Esophagus squamous epithelium (tissue), 4 donors: Measurements from ENCODE around the gene MIEN1.

Source experiments
- POLR2A ChIP-seq, 4 donors: fragments of 450-650 bp; IDR thresholded peaks; one replicate each; pipeline ENCODE4 v1.6.1; 2017; ENCODE audit warnings: antibody characterized with exemption in 4 of 4, mild to moderate bottlenecking in 4 of 4, moderate library complexity in 3 of 4
- TF ChIP-seq, protein P1 (sequence below), 6 experiments: fragments of 450-650 bp in 4 of 6; fragments of 200-600 bp in 2 of 6; sonication (generic) in 2 of 6; IDR thresholded peaks; one replicate each; pipeline ENCODE4 v1.5.1; 2016 to 2019; ENCODE audit warnings: antibody characterized with exemption in 6 of 6, mild to moderate bottlenecking in 4 of 6, moderate library complexity in 4 of 6

DNA sequence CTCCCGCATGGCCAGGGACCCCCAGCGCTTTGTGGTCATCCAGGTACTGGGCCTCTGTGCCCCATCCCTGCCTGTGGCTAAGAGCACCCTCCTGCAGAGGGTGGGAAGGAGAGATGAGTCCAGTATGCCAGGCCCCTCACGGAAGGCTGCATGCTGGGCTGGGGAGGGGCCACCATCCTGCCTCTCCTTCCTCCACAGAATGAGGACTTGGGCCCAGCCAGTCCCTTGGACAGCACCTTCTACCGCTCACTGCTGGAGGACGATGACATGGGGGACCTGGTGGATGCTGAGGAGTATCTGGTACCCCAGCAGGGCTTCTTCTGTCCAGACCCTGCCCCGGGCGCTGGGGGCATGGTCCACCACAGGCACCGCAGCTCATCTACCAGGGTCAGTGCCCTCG, 3.7 kb downstream of the MIEN1 start:
- TF ChIP-seq, protein P1, sequence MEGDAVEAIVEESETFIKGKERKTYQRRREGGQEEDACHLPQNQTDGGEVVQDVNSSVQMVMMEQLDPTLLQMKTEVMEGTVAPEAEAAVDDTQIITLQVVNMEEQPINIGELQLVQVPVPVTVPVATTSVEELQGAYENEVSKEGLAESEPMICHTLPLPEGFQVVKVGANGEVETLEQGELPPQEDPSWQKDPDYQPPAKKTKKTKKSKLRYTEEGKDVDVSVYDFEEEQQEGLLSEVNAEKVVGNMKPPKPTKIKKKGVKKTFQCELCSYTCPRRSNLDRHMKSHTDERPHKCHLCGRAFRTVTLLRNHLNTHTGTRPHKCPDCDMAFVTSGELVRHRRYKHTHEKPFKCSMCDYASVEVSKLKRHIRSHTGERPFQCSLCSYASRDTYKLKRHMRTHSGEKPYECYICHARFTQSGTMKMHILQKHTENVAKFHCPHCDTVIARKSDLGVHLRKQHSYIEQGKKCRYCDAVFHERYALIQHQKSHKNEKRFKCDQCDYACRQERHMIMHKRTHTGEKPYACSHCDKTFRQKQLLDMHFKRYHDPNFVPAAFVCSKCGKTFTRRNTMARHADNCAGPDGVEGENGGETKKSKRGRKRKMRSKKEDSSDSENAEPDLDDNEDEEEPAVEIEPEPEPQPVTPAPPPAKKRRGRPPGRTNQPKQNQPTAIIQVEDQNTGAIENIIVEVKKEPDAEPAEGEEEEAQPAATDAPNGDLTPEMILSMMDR (IDR thresholded peaks at IDR 0.05): no peak
- TF ChIP-seq POLR2A (IDR thresholded peaks at IDR 0.05): no peak
